Lung (tissue), 12 donors: Measurements from ENCODE around the gene COL4A2. TPM values are rescaled to one million over a fixed set of nuclear protein-coding genes. Genes with fewer than 3 reads are reported as not detected.

Experiments
- ATAC-seq: fragments of 200-7000 bp; cut with Tn5 transposase; one replicate; pipeline ENCODE4 v1.9.1; 2020; ENCODE audit warnings: moderate number of reproducible peaks; ENCODE audit not compliant: insufficient read depth, low FRiP score
- DNase-seq, 3 donors: peaks; one replicate each; pipeline ENCODE4 v3.0.0-alpha.2; 2013 to 2017
- H3K27ac ChIP-seq, 2 donors: one replicate each; pipeline ENCODE4 v1.5.1; 2013; ENCODE audit warnings: mild to moderate bottlenecking in 2 of 2, moderate library complexity in 2 of 2, control low read depth in 1 of 2, inconsistent platforms in 1 of 2, low read depth in 1 of 2, low read length in 1 of 2
- H3K27me3 ChIP-seq, 3 donors: one replicate each; pipeline ENCODE4 v1.5.1; 2013; ENCODE audit warnings: low read length in 2 of 3; ENCODE audit not compliant: control insufficient read depth in 3 of 3, insufficient read depth in 3 of 3
- H3K36me3 ChIP-seq, 4 donors: one replicate each; pipeline ENCODE4 v1.5.1; 2013; ENCODE audit warnings: low read length in 4 of 4, mild to moderate bottlenecking in 1 of 4, moderate library complexity in 1 of 4; ENCODE audit not compliant: control insufficient read depth in 4 of 4, insufficient read depth in 4 of 4
- H3K4me1 ChIP-seq, 5 donors: one replicate each; pipeline ENCODE4 v1.5.1; 2013; ENCODE audit warnings: low read length in 5 of 5, mild to moderate bottlenecking in 2 of 5, moderate library complexity in 1 of 5; ENCODE audit not compliant: control insufficient read depth in 5 of 5, insufficient read depth in 5 of 5
- H3K4me3 ChIP-seq: one replicate; pipeline ENCODE4 v1.5.1; 2013; ENCODE audit warnings: mild to moderate bottlenecking, control low read depth, moderate library complexity
- H3K9ac ChIP-seq, 2 donors: one replicate each; pipeline ENCODE4 v1.5.1; 2013; ENCODE audit warnings: low read length in 2 of 2, control low read depth in 1 of 2; ENCODE audit not compliant: insufficient read depth in 1 of 2
- H3K9me3 ChIP-seq, 4 donors: one replicate each; pipeline ENCODE4 v1.5.1; 2013; ENCODE audit warnings: low read length in 3 of 4, mild to moderate bottlenecking in 1 of 4, moderate library complexity in 1 of 4; ENCODE audit not compliant: control insufficient read depth in 4 of 4, insufficient read depth in 3 of 4
- WGBS, 2 donors: extraction: QIAGEN DNeasy Blood & Tissue Kit; methylation state at CpG; one replicate each; pipeline ENCODE4 v1.1.7; 2013; 5-methylcytosine and 5-hydroxymethylcytosine counted together
- polyA plus RNA-seq, 2 donors: library from polyadenylated mRNA; stranded (reverse); fragments of 200-250 nt; gene quantifications; one replicate each; pipeline ENCODE4 v1.2.1, GENCODE V29; 2013
- total RNA-seq, 2 donors: library from RNA; depleted of rRNA in 1 of 2; stranded (reverse); fragments of >200 nt in 1 of 2; gene quantifications; one replicate each; pipeline ENCODE4 v1.2.1, GENCODE V29; 2014 to 2021
- TF ChIP-seq, protein P1 (sequence below): IDR thresholded peaks from 2 replicates; pipeline ENCODE4 v1.5.1; 2012; ENCODE audit warnings: mild to moderate bottlenecking; ENCODE audit errors: control extremely low read depth, extremely low read depth
- donor health status: control.
- donor health status: control.
- donor health status: Bipolar disorder and iron deficiency.
- donor health status: healthy.
- donor health status: DM: yes; HTN: yes; CAD: no.

COL4A2 gene
- total and polyA plus RNA-seq, 4 donors: 169 to 627 (median 339) TPM

DNA sequence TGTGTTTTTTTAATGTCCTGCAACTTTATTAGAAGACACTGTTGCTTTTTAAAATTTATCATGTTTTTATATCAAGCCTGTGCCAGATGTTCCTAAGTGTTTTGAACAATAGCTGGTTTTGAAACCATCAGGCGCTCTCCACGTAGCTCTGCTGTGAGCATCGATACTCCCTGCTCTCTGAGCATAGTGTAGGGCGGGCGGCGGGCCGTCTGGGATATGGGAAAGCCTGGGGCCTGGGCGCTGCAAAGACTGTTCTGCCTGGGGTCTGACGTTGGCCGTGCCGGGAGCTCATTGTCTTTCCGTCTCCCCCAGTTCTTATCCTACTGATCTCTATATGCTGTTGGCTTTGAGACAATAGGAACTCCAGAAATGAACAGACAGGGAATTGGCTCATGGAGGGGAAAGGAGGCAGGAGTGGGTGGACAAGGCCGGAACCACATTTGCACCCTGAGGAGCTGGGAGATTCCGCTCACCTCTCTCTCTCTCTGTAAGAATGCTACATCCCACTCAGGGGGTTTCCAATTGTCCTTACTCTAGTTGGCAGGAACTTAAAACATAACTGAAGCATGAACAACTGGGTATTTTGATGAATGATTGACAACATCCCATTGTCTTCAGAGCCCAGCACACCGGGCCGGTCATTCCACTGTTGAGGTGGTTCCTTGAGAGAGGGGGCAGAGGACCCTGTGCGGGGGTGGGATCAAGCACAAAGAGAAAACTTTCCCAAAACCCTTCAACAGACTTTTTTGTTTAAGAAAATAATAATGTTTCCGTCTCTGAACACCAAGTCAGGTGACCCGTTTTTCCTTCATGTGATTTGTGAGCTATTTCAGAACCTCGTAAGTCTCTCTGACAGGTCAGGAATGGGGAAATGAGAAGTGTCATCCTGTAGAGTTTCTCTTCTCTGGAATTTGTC is 64.7 kb downstream of the COL4A2 start:
- no peak overlapping the region for H3K9ac ChIP-seq
- TF ChIP-seq, protein P1, sequence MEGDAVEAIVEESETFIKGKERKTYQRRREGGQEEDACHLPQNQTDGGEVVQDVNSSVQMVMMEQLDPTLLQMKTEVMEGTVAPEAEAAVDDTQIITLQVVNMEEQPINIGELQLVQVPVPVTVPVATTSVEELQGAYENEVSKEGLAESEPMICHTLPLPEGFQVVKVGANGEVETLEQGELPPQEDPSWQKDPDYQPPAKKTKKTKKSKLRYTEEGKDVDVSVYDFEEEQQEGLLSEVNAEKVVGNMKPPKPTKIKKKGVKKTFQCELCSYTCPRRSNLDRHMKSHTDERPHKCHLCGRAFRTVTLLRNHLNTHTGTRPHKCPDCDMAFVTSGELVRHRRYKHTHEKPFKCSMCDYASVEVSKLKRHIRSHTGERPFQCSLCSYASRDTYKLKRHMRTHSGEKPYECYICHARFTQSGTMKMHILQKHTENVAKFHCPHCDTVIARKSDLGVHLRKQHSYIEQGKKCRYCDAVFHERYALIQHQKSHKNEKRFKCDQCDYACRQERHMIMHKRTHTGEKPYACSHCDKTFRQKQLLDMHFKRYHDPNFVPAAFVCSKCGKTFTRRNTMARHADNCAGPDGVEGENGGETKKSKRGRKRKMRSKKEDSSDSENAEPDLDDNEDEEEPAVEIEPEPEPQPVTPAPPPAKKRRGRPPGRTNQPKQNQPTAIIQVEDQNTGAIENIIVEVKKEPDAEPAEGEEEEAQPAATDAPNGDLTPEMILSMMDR: no peak
- DNase-seq (peak in 2 of 3 donors; percentile 39 to 50), ATAC-seq (no peak)
- no peaks in the 10 kb centered on the region for H3K27me3 ChIP-seq
- 60 to 65% methylated on average over 20 of the region's 20 CpGs for WGBS, 2 donors
- H3K9me3 ChIP-seq: peaks cover 0 to 2% (median 0%) of the 10 kb centered on the region in 4 donors
- H3K36me3 ChIP-seq: peaks cover 0 to 3% (median 1%) of the 10 kb centered on the region in 4 donors
- H3K4me3 ChIP-seq: no peak overlapping the region
- H3K27ac ChIP-seq: peak overlapping the region; percentile 35 to 79
- peaks cover 3 to 29% (median 5%) of the 10 kb centered on the region in 5 donors for H3K4me1 ChIP-seq

DNA sequence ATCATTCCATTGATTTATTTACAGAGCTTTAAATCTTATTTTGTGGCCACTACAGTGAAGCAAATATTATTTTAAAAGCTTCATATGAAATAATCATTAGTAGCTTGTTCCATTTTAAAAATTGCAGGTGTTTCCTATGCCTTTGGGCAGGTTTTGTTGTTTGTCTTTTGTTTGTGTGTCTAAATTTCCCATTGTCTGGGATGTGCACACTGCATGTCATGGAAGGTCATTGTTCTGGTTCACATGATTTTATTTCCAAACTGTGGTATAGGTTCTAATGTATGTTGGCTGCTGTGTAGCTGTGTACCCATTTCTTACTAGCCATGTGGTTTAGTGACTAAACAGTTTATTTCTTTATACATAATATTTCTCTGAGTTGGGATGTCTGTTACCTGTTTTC is 65.6 kb downstream of the COL4A2 start:
- DNase-seq (no peak), ATAC-seq (no peak)
- Histone ChIP-seq H3K36me3 (peaks cover 0 to 3% (median 1%) of the 10 kb centered on the region in 4 donors), H3K9ac (no peak overlapping the region), H3K9me3 (peaks cover 0 to 2% (median 0%) of the 10 kb centered on the region in 4 donors), H3K4me1 (peaks cover 0 to 35% (median 9%) of the 10 kb centered on the region in 5 donors), H3K27ac (no peak overlapping the region), H3K4me3 (no peak overlapping the region), H3K27me3 (no peaks in the 10 kb centered on the region)
- TF ChIP-seq, protein P1: no peak

DNA sequence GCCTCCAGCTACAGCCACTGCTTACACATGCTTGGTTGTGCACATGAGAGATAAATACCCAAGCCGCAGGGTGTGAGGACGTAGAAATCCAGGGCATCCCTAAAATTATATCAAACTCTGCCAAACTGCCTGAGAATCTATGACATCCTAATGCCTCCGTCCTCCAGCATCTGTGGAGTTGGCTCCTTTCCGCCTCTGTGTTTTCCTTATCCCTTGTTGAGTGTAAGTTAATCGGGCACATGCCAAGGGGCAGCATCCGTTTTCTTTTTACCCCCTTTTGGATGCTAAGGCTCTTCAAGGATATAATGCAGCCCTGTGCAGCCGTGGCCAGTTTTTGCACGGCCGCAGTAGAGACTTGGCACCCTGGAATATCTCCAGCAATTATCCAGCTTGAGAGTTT is 66.5 kb downstream of the COL4A2 start:
- no peak for ATAC-seq
- Histone ChIP-seq H3K4me1 (peaks cover 0 to 35% (median 10%) of the 10 kb centered on the region in 5 donors), H3K27me3 (no peaks in the 10 kb centered on the region), H3K36me3 (peaks cover 0 to 3% (median 1%) of the 10 kb centered on the region in 4 donors), H3K27ac (no peak overlapping the region), H3K9ac (no peak overlapping the region), H3K4me3 (no peak overlapping the region), H3K9me3 (peaks cover 0 to 2% (median 0%) of the 10 kb centered on the region in 4 donors)
- no peak for DNase-seq
- WGBS, 2 donors: 86 to 87% methylated on average over 9 of the region's 9 CpGs
- TF ChIP-seq, protein P1: no peak
